PC-3 (cell line): ENCODE measurements around the gene MYH15.

Source experiments
- CTCF ChIP-seq: fragments of 300-600 bp; sonication (generic); conservative IDR thresholded peaks from 2 replicates; pipeline ENCODE4 v1.5.1; 2017; ENCODE audit warnings: antibody characterized with exemption, low read depth, mild to moderate bottlenecking, low read length
- EZH2 ChIP-seq: fragments of 300-600 bp; sonication (generic); IDR thresholded peaks from one replicate; pipeline ENCODE4 v1.6.1; 2017; ENCODE audit warnings: antibody characterized with exemption, mild to moderate bottlenecking, low read length; ENCODE audit not compliant: unreplicated experiment

- TF ChIP-seq CTCF (no peak), EZH2 (no peak)
Measured at GRCh38 chr3:108391917-108392593, 118.3 kb downstream of the MYH15 start.
